OCI-LY3 (cell line): Measurements from ENCODE around the gene PCSK7.

ENCODE experiments used
- EZH2phosphoT487 ChIP-seq: fragments of 200-600 bp; shearing (Covaris generic); IDR thresholded peaks from 2 replicates; pipeline ENCODE4 v1.6.1; 2018; ENCODE audit warnings: antibody characterized with exemption, mixed run types, low read depth
- TF ChIP-seq, protein P1 (sequence below): fragments of 200-600, 300-600 bp; sonication (generic); IDR thresholded peaks from 2 replicates; pipeline ENCODE4 v1.5.1; 2014; ENCODE audit warnings: antibody characterized with exemption, low read length, low read depth

DNA sequence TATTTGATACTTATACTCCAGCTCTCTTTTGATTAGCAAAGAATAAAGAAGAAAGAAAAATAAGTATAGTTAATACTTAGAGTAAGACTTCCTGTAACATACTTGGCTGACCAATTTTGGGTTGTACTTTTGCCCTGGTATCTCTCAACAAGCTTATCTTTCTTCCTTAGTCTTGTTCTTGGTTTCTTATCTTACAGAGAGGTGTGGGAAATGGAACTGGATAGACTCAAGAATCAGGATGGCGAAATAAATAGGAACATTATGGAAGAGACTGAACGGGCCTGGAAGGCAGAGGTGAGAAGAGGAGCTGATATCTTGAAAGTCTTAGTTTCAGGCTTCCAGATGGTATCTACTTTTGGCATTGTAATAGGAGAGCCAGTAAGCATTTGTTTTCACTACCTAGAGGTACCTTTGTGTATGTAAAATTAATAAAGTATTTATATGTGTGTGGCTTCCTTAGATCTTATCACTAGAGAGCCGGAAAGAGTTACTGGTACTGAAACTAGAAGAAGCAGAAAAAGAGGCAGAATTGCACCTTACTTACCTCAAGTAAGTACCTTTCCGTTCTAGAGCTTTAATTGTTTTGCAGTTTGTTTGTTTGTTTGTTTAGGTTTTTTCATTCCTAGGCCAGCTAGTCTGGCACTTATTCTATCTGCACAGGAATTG, 48.0 kb upstream of the PCSK7 start:
- TF ChIP-seq, protein P1, sequence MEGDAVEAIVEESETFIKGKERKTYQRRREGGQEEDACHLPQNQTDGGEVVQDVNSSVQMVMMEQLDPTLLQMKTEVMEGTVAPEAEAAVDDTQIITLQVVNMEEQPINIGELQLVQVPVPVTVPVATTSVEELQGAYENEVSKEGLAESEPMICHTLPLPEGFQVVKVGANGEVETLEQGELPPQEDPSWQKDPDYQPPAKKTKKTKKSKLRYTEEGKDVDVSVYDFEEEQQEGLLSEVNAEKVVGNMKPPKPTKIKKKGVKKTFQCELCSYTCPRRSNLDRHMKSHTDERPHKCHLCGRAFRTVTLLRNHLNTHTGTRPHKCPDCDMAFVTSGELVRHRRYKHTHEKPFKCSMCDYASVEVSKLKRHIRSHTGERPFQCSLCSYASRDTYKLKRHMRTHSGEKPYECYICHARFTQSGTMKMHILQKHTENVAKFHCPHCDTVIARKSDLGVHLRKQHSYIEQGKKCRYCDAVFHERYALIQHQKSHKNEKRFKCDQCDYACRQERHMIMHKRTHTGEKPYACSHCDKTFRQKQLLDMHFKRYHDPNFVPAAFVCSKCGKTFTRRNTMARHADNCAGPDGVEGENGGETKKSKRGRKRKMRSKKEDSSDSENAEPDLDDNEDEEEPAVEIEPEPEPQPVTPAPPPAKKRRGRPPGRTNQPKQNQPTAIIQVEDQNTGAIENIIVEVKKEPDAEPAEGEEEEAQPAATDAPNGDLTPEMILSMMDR, result no peak
- TF ChIP-seq EZH2phosphoT487, result no peak
